HepG2 (cell line): ENCODE measurements around the gene KANTR. TPM values are rescaled to one million over a fixed set of nuclear protein-coding genes. Genes with fewer than 3 reads are reported as not detected.

Experiments
- GPN1 ChIP-seq: sonication (generic); formaldehyde crosslinking; IDR thresholded peaks from 2 replicates; pipeline ENCODE4 v1.5.1; 2020; ENCODE audit warnings: missing genetic modification reagents, borderline replicate concordance
- NRL ChIP-seq: sonication (generic); formaldehyde crosslinking; IDR thresholded peaks from 2 replicates; pipeline ENCODE4 v1.5.0; 2020; ENCODE audit warnings: missing genetic modification reagents, mild to moderate bottlenecking, moderate library complexity, borderline replicate concordance
- RAD21 ChIP-seq: fragments of 450-650 bp; formaldehyde crosslinking; IDR thresholded peaks from 2 replicates; pipeline ENCODE4 v1.5.0; 2020; ENCODE audit warnings: mild to moderate bottlenecking
- RNF219 ChIP-seq: sonication (generic); formaldehyde crosslinking; IDR thresholded peaks from 2 replicates; pipeline ENCODE4 v1.5.0; 2020; ENCODE audit warnings: mild to moderate bottlenecking, missing genetic modification reagents
- SMARCE1 ChIP-seq: fragments of 450-650 bp; IDR thresholded peaks from 2 replicates; pipeline ENCODE4 v1.6.1; 2017; ENCODE audit warnings: borderline replicate concordance
- TAF1 ChIP-seq: sonication (generic); formaldehyde crosslinking; IDR thresholded peaks from 2 replicates; pipeline ENCODE4 v1.4.0; 2020; ENCODE audit warnings: missing genetic modification reagents
- TEAD2 ChIP-seq: sonication (generic); formaldehyde crosslinking; IDR thresholded peaks from 2 replicates; pipeline ENCODE4 v1.9.0; 2021; ENCODE audit warnings: missing genetic modification reagents
- ZBTB8A ChIP-seq: sonication (generic); formaldehyde crosslinking; IDR thresholded peaks from 2 replicates; pipeline ENCODE4 v1.4.0; 2020; ENCODE audit warnings: mild to moderate bottlenecking, low read depth, missing genetic modification reagents, borderline replicate concordance
- ZNF121 ChIP-seq: sonication (generic); formaldehyde crosslinking; IDR thresholded peaks from 2 replicates; pipeline ENCODE4 v1.5.0; 2020; ENCODE audit warnings: mild to moderate bottlenecking, missing genetic modification reagents
- ZNF260 ChIP-seq: sonication (generic); formaldehyde crosslinking; IDR thresholded peaks from 2 replicates; pipeline ENCODE4 v1.4.0; 2020; ENCODE audit warnings: missing genetic modification reagents, low read depth, mild to moderate bottlenecking, borderline replicate concordance
- ZNF547 ChIP-seq: sonication (generic); formaldehyde crosslinking; IDR thresholded peaks from 2 replicates; pipeline ENCODE4 v1.5.1; 2020; ENCODE audit warnings: mild to moderate bottlenecking, missing genetic modification reagents
- ZNF552 ChIP-seq: sonication (generic); formaldehyde crosslinking; IDR thresholded peaks from 2 replicates; pipeline ENCODE4 v1.9.0; 2022; ENCODE audit warnings: missing genetic modification reagents, mild to moderate bottlenecking, borderline replicate concordance
- ZNF607 ChIP-seq: sonication (generic); formaldehyde crosslinking; IDR thresholded peaks from 2 replicates; pipeline ENCODE4 v1.5.1; 2020; ENCODE audit warnings: missing genetic modification reagents, mild to moderate bottlenecking, borderline replicate concordance
- ZNF749 ChIP-seq: sonication (generic); formaldehyde crosslinking; IDR thresholded peaks from 2 replicates; pipeline ENCODE4 v1.8.0; 2022; ENCODE audit warnings: mild to moderate bottlenecking, missing genetic modification reagents, moderate library complexity, borderline replicate concordance
- ZSCAN25 ChIP-seq: sonication (generic); formaldehyde crosslinking; IDR thresholded peaks from 2 replicates; pipeline ENCODE4 v1.8.0; 2022; ENCODE audit warnings: mild to moderate bottlenecking, missing genetic modification reagents
- polyA plus RNA-seq, 8 experiments: library from polyadenylated mRNA; depleted of rRNA in 3 of 8; stranded (reverse) in 7 of 8; unstranded in 1 of 8; fragments of >200 nt; fragmentation: Illumina TruSeq in 4 of 8; extraction: Trizol in 4 of 8; gene quantifications; 2 replicates each; pipeline versions ENCODE4 v1.2.1 to v1.2.3, GENCODE V29; 2011 to 2016; ENCODE audit warnings: low read depth in 4 of 8, missing spikeins in 1 of 8, mixed read lengths in 1 of 8; ENCODE audit not compliant: insufficient read depth in 1 of 8
- total RNA-seq, 5 experiments: library from RNA; depleted of rRNA; stranded (reverse); fragments of >200 nt; fragmentation: Illumina TruSeq; extraction: Trizol; gene quantifications; 2 replicates each; pipeline ENCODE4 v1.2.3, GENCODE V29; 2016; ENCODE audit warnings: low read depth in 1 of 5
- TF ChIP-seq, protein P1 (sequence below): sonication (generic); formaldehyde crosslinking; IDR thresholded peaks from 2 replicates; pipeline ENCODE4 v1.4.0; 2020; ENCODE audit warnings: missing genetic modification reagents, borderline replicate concordance
- TF ChIP-seq, protein P2 (sequence below): fragments of 450-650 bp; IDR thresholded peaks from 2 replicates; pipeline ENCODE4 v1.6.1; 2016
- TF ChIP-seq, protein P3 (sequence below): sonication (generic); formaldehyde crosslinking; IDR thresholded peaks from 2 replicates; pipeline ENCODE4 v1.4.0; 2020; ENCODE audit warnings: missing genetic modification reagents
- TF ChIP-seq, protein P4 (sequence below): sonication (generic); formaldehyde crosslinking; IDR thresholded peaks from 2 replicates; pipeline ENCODE4 v1.4.0; 2020; ENCODE audit warnings: missing genetic modification reagents

KANTR gene
- total and polyA plus RNA-seq, 2 of the 13 experiments (the other 11 are each of a cell fraction or from before 2014, with no cell fraction given), result 4.4 to 9.0 TPM

DNA sequence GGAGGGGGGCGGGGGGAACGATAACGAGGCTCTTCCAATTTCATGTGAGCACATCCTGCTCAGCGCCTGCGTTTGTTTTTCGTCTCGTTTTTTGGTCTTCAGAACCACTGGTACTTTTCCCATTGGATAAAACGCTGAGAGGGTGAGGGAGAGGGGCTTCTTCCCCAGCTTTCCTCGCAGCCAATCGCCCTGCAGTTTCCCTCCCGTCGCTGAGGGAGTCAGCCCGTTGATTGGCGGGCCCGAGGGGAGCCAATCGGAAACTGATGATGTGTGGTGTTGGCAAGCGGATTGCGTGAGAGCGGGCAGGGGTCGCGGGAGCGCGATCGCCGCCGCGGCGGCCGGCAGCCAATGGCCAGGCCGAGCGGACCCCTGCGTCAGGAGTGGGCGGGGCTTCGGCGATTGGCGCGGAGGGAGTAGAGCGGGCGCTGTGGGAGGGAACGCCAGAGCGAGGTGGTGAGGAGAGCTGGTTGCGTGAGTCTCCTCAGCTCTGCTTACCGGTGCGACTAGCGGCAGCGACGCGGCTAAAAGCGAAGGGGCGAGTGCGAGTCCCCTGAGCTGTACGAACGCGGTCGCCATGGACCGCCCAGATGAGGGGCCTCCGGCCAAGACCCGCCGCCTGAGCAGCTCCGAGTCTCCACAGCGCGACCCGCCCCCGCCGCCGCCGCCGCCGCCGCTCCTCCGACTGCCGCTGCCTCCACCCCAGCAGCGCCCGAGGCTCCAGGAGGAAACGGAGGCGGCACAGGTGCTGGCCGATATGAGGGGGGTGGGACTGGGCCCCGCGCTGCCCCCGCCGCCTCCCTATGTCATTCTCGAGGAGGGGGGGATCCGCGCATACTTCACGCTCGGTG is 11.8 kb upstream of the KANTR start, which contains the start of gene TSPYL2 (continued):
- TF ChIP-seq RNF219 (CRISPR knock-in tag) (no peak), TAF1 (CRISPR knock-in tag) (peak; percentile 91), GPN1 (CRISPR knock-in tag) (no peak), ZNF260 (CRISPR knock-in tag) (no peak), NRL (CRISPR knock-in tag) (no peak), SMARCE1 (no peak), ZSCAN25 (CRISPR knock-in tag) (no peak), ZNF121 (CRISPR knock-in tag) (no peak), ZNF552 (CRISPR knock-in tag) (no peak), TEAD2 (CRISPR knock-in tag) (no peak), RAD21 (0 out of 2 replicates have a peak, but pooled peaks have one; percentile 15), ZNF547 (no peak), ZNF749 (CRISPR knock-in tag) (no peak), ZBTB8A (no peak), ZNF607 (CRISPR knock-in tag) (no peak)
- TF ChIP-seq, protein P1, sequence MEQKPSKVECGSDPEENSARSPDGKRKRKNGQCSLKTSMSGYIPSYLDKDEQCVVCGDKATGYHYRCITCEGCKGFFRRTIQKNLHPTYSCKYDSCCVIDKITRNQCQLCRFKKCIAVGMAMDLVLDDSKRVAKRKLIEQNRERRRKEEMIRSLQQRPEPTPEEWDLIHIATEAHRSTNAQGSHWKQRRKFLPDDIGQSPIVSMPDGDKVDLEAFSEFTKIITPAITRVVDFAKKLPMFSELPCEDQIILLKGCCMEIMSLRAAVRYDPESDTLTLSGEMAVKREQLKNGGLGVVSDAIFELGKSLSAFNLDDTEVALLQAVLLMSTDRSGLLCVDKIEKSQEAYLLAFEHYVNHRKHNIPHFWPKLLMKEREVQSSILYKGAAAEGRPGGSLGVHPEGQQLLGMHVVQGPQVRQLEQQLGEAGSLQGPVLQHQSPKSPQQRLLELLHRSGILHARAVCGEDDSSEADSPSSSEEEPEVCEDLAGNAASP (CRISPR knock-in tag), result no peak
- TF ChIP-seq, protein P2, sequence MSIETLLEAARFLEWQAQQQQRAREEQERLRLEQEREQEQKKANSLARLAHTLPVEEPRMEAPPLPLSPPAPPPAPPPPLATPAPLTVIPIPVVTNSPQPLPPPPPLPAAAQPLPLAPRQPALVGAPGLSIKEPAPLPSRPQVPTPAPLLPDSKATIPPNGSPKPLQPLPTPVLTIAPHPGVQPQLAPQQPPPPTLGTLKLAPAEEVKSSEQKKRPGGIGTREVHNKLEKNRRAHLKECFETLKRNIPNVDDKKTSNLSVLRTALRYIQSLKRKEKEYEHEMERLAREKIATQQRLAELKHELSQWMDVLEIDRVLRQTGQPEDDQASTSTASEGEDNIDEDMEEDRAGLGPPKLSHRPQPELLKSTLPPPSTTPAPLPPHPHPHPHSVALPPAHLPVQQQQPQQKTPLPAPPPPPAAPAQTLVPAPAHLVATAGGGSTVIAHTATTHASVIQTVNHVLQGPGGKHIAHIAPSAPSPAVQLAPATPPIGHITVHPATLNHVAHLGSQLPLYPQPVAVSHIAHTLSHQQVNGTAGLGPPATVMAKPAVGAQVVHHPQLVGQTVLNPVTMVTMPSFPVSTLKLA, result no peak
- TF ChIP-seq, protein P3, sequence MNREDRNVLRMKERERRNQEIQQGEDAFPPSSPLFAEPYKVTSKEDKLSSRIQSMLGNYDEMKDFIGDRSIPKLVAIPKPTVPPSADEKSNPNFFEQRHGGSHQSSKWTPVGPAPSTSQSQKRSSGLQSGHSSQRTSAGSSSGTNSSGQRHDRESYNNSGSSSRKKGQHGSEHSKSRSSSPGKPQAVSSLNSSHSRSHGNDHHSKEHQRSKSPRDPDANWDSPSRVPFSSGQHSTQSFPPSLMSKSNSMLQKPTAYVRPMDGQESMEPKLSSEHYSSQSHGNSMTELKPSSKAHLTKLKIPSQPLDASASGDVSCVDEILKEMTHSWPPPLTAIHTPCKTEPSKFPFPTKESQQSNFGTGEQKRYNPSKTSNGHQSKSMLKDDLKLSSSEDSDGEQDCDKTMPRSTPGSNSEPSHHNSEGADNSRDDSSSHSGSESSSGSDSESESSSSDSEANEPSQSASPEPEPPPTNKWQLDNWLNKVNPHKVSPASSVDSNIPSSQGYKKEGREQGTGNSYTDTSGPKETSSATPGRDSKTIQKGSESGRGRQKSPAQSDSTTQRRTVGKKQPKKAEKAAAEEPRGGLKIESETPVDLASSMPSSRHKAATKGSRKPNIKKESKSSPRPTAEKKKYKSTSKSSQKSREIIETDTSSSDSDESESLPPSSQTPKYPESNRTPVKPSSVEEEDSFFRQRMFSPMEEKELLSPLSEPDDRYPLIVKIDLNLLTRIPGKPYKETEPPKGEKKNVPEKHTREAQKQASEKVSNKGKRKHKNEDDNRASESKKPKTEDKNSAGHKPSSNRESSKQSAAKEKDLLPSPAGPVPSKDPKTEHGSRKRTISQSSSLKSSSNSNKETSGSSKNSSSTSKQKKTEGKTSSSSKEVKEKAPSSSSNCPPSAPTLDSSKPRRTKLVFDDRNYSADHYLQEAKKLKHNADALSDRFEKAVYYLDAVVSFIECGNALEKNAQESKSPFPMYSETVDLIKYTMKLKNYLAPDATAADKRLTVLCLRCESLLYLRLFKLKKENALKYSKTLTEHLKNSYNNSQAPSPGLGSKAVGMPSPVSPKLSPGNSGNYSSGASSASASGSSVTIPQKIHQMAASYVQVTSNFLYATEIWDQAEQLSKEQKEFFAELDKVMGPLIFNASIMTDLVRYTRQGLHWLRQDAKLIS (CRISPR knock-in tag), result no peak
- TF ChIP-seq, protein P4, sequence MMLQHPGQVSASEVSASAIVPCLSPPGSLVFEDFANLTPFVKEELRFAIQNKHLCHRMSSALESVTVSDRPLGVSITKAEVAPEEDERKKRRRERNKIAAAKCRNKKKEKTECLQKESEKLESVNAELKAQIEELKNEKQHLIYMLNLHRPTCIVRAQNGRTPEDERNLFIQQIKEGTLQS (CRISPR knock-in tag), result no peak
